ENCODE results near the gene TENT5C.

GRCh38 chr1:117592155-117592554 is 13.7 kb upstream of the TENT5C start:
- TF ChIP-seq RARB (CRISPR knock-in tag; IDR thresholded peaks at IDR 0.05) (no peak), ZNF8 (CRISPR knock-in tag; IDR thresholded peaks at IDR 0.05) (no peak), CSRNP3 (CRISPR knock-in tag; IDR thresholded peaks at IDR 0.05) (no peak), SNAI2 (CRISPR knock-in tag; IDR thresholded peaks at IDR 0.05) (no peak), TOX (CRISPR knock-in tag; IDR thresholded peaks at IDR 0.05; ENCODE audit: borderline replicate concordance) (no peak), ZFP30 (CRISPR knock-in tag; IDR thresholded peaks at IDR 0.05) (no peak), OSR1 (CRISPR knock-in tag; IDR thresholded peaks at IDR 0.05) (no peak), ZC3H10 (CRISPR knock-in tag; IDR thresholded peaks at IDR 0.05) (no peak), ARNTL (CRISPR knock-in tag; IDR thresholded peaks at IDR 0.05; ENCODE audit: borderline replicate concordance, low read depth) (no peak)
- TF ChIP-seq, protein P1, sequence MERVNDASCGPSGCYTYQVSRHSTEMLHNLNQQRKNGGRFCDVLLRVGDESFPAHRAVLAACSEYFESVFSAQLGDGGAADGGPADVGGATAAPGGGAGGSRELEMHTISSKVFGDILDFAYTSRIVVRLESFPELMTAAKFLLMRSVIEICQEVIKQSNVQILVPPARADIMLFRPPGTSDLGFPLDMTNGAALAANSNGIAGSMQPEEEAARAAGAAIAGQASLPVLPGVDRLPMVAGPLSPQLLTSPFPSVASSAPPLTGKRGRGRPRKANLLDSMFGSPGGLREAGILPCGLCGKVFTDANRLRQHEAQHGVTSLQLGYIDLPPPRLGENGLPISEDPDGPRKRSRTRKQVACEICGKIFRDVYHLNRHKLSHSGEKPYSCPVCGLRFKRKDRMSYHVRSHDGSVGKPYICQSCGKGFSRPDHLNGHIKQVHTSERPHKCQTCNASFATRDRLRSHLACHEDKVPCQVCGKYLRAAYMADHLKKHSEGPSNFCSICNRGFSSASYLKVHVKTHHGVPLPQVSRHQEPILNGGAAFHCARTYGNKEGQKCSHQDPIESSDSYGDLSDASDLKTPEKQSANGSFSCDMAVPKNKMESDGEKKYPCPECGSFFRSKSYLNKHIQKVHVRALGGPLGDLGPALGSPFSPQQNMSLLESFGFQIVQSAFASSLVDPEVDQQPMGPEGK (CRISPR knock-in tag; IDR thresholded peaks at IDR 0.05; ENCODE audit: borderline replicate concordance): no peak
- TF ChIP-seq, protein P2, sequence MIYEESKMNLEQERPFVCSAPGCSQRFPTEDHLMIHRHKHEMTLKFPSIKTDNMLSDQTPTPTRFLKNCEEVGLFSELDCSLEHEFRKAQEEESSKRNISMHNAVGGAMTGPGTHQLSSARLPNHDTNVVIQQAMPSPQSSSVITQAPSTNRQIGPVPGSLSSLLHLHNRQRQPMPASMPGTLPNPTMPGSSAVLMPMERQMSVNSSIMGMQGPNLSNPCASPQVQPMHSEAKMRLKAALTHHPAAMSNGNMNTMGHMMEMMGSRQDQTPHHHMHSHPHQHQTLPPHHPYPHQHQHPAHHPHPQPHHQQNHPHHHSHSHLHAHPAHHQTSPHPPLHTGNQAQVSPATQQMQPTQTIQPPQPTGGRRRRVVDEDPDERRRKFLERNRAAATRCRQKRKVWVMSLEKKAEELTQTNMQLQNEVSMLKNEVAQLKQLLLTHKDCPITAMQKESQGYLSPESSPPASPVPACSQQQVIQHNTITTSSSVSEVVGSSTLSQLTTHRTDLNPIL (CRISPR knock-in tag; IDR thresholded peaks at IDR 0.05; ENCODE audit: low read depth): no peak

All from SK-N-SH treated with all-trans-retinoic acid at 6 μM for 48 hours (cell line).